GM12801 (cell line): ENCODE data around the gene VN1R5.

Experiments used
- CTCF ChIP-seq: IDR thresholded peaks from one replicate; pipeline ENCODE4 v1.5.1; 2011; ENCODE audit warnings: control low read depth; ENCODE audit not compliant: insufficient read length; ENCODE audit errors: extremely low read depth

The VN1R5 gene

DNA sequence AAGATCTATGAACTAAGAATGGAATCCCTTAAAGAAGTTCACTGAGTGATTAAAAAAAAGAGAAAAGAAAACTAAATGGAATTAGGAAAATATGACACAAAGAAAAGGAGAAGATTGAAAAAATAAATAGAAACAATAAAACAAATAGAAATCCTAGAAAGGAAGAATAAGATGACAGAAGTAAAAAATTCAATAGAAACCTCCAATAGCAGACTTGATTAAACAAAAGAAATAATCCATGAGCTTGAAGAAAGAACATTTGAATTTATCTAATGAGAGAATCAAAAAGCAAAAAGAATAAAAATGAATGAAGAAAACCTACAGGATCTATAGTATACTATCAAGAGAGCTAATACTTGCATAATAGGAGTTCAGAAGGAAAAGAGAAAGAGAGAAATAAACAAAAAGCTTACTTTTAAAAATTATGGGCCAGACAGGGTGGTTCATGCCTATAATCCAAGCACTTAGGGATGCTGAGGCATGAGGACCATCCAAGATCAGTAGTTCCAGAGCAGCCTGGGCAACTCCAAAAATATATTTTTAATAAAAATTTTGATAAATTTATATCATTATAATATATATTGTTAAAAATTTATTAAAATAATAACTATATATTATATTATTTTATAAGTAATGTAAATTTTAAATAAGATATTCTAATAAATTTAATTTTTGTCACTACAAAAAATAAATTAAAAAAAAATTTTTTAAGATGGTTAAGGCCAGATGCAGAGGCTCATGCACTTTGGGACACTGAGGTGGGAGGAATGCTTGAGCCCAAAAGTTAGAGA is 9.4 kb upstream of the VN1R5 start:
- no peak for TF ChIP-seq CTCF

GRCh38 chr1:247247568-247247967 is 8.3 kb upstream of the VN1R5 start:
- TF ChIP-seq CTCF, result no peak

DNA sequence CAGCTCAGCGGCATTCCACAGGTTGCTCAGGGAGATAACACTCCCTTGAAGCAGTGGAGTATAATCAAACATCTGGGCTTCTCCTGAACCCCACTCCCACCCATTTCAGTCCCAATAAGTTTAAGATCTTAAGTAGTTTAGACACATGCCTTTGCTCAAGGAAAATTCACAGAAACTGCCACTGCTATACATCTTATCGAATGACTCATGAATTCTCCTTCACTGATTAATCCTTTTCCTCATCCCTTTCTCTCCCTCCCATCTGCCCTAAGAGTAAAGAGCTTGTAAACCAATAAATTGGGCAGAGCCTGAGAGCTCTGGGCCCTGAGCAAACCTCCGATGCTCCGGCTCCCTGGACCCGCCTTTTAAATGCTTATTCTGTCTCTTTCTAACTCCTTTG is 10.2 kb downstream of the VN1R5 start:
- TF ChIP-seq CTCF, result no peak

GRCh38 chr1:247268390-247269045 is 12.6 kb downstream of the VN1R5 start:
- TF ChIP-seq CTCF, result no peak

DNA sequence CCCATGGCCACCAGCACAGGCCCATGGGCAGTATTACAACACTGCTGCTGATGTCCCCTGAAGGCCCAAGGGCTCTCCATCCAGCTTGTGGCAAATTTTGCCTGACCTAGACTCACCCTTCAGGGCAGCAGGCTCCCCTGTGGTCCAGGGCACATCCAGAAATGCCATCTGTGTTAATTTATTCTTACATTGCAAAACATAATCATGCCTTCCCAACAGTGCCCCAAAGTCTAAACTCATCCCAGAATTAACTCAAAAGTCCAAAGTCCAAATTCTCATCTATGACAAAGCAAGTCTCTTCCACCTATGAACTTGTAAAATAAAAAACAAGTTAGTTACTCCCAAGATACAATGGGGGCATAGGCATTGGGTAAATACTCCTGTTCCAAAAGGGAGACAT is 13.3 kb downstream of the VN1R5 start:
- no peak for TF ChIP-seq CTCF

DNA sequence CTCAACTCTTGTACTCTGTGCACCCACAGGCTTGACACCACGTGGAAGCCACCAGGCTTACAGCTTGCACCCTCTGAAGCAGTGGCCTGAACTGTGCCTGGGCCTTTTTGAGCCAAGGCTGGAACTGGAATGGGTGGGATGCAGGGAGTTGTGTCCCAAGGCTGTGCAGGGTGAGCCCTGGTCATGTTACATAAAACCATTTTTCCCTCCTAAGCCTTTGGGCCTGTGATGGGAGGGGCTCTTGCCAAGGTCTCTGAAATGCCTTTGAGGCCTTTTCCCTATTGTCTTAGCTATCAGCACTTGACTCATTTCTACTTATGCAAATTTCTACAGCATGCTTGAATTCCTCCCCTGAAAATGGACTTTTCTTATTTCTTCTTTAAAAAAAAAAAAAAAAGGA is 14.1 kb downstream of the VN1R5 start:
- TF ChIP-seq CTCF, result no peak

- no peak for TF ChIP-seq CTCF
Measured at GRCh38 chr1:247273013-247273412, 17.1 kb downstream of the VN1R5 start.
